H9 (cell line): ENCODE results near the gene UPB1. TPM values are rescaled to one million over a fixed set of nuclear protein-coding genes. Genes with fewer than 3 reads are reported as not detected.

Experiments
- DNase-seq: peaks from one replicate; pipeline ENCODE4 v3.0.0-alpha.2; 2017
- H2AFZ ChIP-seq: one replicate; pipeline ENCODE4 v1.6.1; 2013; ENCODE audit warnings: mild to moderate bottlenecking, low read length, control low read depth, moderate library complexity
- H2AK5ac ChIP-seq: 2 replicates; pipeline ENCODE4 v1.6.1; 2013; ENCODE audit warnings: low read length, control low read depth, mixed read lengths; ENCODE audit not compliant: insufficient read length
- H2BK120ac ChIP-seq: one replicate; pipeline ENCODE4 v1.6.1; 2013; ENCODE audit warnings: low read depth, mild to moderate bottlenecking, low read length, control low read depth, inconsistent platforms; ENCODE audit not compliant: poor library complexity, severe bottlenecking
- H2BK12ac ChIP-seq: 2 replicates; pipeline ENCODE4 v1.6.1; 2013; ENCODE audit warnings: low read length, control low read depth, mixed read lengths, low read depth; ENCODE audit not compliant: insufficient read length
- H2BK15ac ChIP-seq: 2 replicates; pipeline ENCODE4 v1.6.1; 2013; ENCODE audit warnings: low read depth, low read length, control low read depth
- H2BK20ac ChIP-seq: one replicate; pipeline ENCODE4 v1.6.1; 2013; ENCODE audit warnings: low read depth, mild to moderate bottlenecking, low read length, control low read depth, inconsistent platforms; ENCODE audit not compliant: poor library complexity, severe bottlenecking
- H2BK5ac ChIP-seq: 2 replicates; pipeline ENCODE4 v1.6.1; 2013; ENCODE audit warnings: low read length, control low read depth, mixed read lengths; ENCODE audit not compliant: insufficient read length
- H3K14ac ChIP-seq: 2 replicates; pipeline ENCODE4 v1.6.1; 2013; ENCODE audit warnings: low read length, control low read depth; ENCODE audit not compliant: insufficient read depth
- H3K18ac ChIP-seq: 2 replicates; pipeline ENCODE4 v1.6.1; 2013; ENCODE audit warnings: low read depth, mild to moderate bottlenecking, mixed read lengths, low read length, control low read depth; ENCODE audit not compliant: insufficient read length
- H3K23ac ChIP-seq: 2 replicates; pipeline ENCODE4 v1.6.1; 2013; ENCODE audit warnings: low read length, control low read depth, mixed read lengths, low read depth; ENCODE audit not compliant: insufficient read length
- H3K23me2 ChIP-seq: 2 replicates; pipeline ENCODE4 v1.6.1; 2013; ENCODE audit warnings: low read depth, mild to moderate bottlenecking, mixed read lengths, low read length, control low read depth; ENCODE audit not compliant: insufficient read length, poor library complexity, severe bottlenecking
- H3K27ac ChIP-seq: 2 replicates; pipeline ENCODE4 v1.5.1; 2013; ENCODE audit warnings: low read length, control low read depth, mixed read lengths, low read depth; ENCODE audit not compliant: insufficient read length
- H3K27me3 ChIP-seq: 2 replicates; pipeline ENCODE4 v1.6.1; 2013; ENCODE audit warnings: low read length, control low read depth, inconsistent platforms; ENCODE audit not compliant: insufficient read depth
- H3K4ac ChIP-seq: 2 replicates; pipeline ENCODE4 v1.6.1; 2013; ENCODE audit warnings: low read depth, mild to moderate bottlenecking, control low read depth, inconsistent platforms, low read length, moderate library complexity
- H3K4me1 ChIP-seq: 2 replicates; pipeline ENCODE4 v1.6.1; 2013; ENCODE audit warnings: low read length, control low read depth, inconsistent platforms; ENCODE audit not compliant: insufficient read depth
- H3K4me2 ChIP-seq: 2 replicates; pipeline ENCODE4 v1.6.1; 2013; ENCODE audit warnings: low read length, control low read depth, mixed read lengths; ENCODE audit not compliant: insufficient read length, insufficient read depth
- H3K56ac ChIP-seq: 2 replicates; pipeline ENCODE4 v1.6.1; 2013; ENCODE audit warnings: low read depth, mild to moderate bottlenecking, mixed read lengths, low read length, control low read depth; ENCODE audit not compliant: insufficient read length
- H3K79me1 ChIP-seq: 2 replicates; pipeline ENCODE4 v1.6.1; 2013; ENCODE audit warnings: low read depth, mild to moderate bottlenecking, moderate library complexity, low read length, control low read depth, inconsistent platforms; ENCODE audit not compliant: insufficient read depth, poor library complexity, severe bottlenecking
- H3K79me2 ChIP-seq: 2 replicates; pipeline ENCODE4 v1.6.1; 2013; ENCODE audit warnings: low read length, control low read depth, inconsistent platforms; ENCODE audit not compliant: insufficient read depth
- H3K9ac ChIP-seq: 2 replicates; pipeline ENCODE4 v1.6.1; 2013; ENCODE audit warnings: low read length, control low read depth, mixed read lengths; ENCODE audit not compliant: insufficient read length; ENCODE audit errors: extremely low read depth
- H3K9me3 ChIP-seq: one replicate; pipeline ENCODE4 v1.6.1; 2013; ENCODE audit warnings: low read depth, low read length, inconsistent platforms; ENCODE audit not compliant: control insufficient read depth
- H3T11ph ChIP-seq: one replicate; pipeline ENCODE4 v1.6.1; 2013; ENCODE audit warnings: mild to moderate bottlenecking, low read length, control low read depth, inconsistent platforms
- H4K20me1 ChIP-seq: one replicate; pipeline ENCODE4 v1.6.1; 2013; ENCODE audit not compliant: control insufficient read depth, insufficient read length, insufficient read depth
- H4K5ac ChIP-seq: 2 replicates; pipeline ENCODE4 v1.6.1; 2013; ENCODE audit warnings: low read depth, mild to moderate bottlenecking, mixed read lengths, low read length, control low read depth; ENCODE audit not compliant: insufficient read length
- H4K8ac ChIP-seq: replicated peaks from 2 replicates; pipeline ENCODE4 v1.6.1; 2013; ENCODE audit warnings: low read length, control low read depth, mixed read lengths, low read depth; ENCODE audit not compliant: insufficient read length
- H4K91ac ChIP-seq: 2 replicates; pipeline ENCODE4 v1.6.1; 2013; ENCODE audit warnings: low read depth, mild to moderate bottlenecking, moderate library complexity, mixed read lengths, low read length, control low read depth; ENCODE audit not compliant: insufficient read length
- H3K27ac Mint-ChIP-seq, 3 experiments: 2 replicates in 2 of 3; 3 replicates in 1 of 3; pipeline ENCODE4 v1.8.0; 2020 to 2021; ENCODE audit warnings: mixed read lengths in 3 of 3, mild to moderate bottlenecking in 1 of 3, moderate library complexity in 1 of 3
- H3K27me3 Mint-ChIP-seq: 2 replicates; pipeline ENCODE4 v1.8.0; 2021; ENCODE audit warnings: low read depth, mild to moderate bottlenecking, moderate library complexity, mixed read lengths
- H3K36me3 Mint-ChIP-seq, 3 experiments: 2 replicates in 2 of 3; 3 replicates in 1 of 3; pipeline ENCODE4 v1.8.0; 2020 to 2021; ENCODE audit warnings: low read depth in 3 of 3, mixed read lengths in 3 of 3; ENCODE audit not compliant: insufficient read depth in 1 of 3
- H3K4me1 Mint-ChIP-seq, 2 experiments: 2 replicates each; pipeline ENCODE4 v1.8.0; 2020; ENCODE audit warnings: mixed read lengths in 2 of 2
- H3K4me3 Mint-ChIP-seq, 2 experiments: 2 replicates in 1 of 2; 3 replicates in 1 of 2; pipeline ENCODE4 v1.8.0; 2020 to 2021; ENCODE audit warnings: mild to moderate bottlenecking in 2 of 2, mixed read lengths in 2 of 2, moderate library complexity in 1 of 2
- H3K9me3 Mint-ChIP-seq, 2 experiments: 2 replicates in 1 of 2; 3 replicates in 1 of 2; pipeline ENCODE4 v1.8.0; 2020; ENCODE audit warnings: mild to moderate bottlenecking in 2 of 2, mixed read lengths in 2 of 2, moderate library complexity in 1 of 2
- WGBS: extraction: QIAGEN DNeasy Blood & Tissue Kit; methylation state at CpG from one replicate; pipeline ENCODE4 v1.1.7; 2013; ENCODE audit warnings: missing lambda C conversion rate, low lambda C conversion rate, mixed read lengths; ENCODE audit not compliant: insufficient read length; ENCODE audit errors: extremely low coverage; 5-methylcytosine and 5-hydroxymethylcytosine counted together
- total RNA-seq: library from RNA; stranded (reverse); gene quantifications from 2 replicates; pipeline ENCODE4 v1.2.1, GENCODE V29; 2021
- TF ChIP-seq, protein P1 (sequence below): fragments of 200-600 bp; sonication (generic); conservative IDR thresholded peaks from 3 replicates; pipeline ENCODE4 v1.8.0; 2021; ENCODE audit warnings: antibody characterized with exemption, mild to moderate bottlenecking

The UPB1 gene
- total RNA-seq, 1 experiment from 2014 or later, result not detected

GRCh38 chr22:24519496-24519895 lies 24.4 kb downstream of the UPB1 start:
- no peak overlapping the region for H3K4me3 Mint-ChIP-seq
- Histone ChIP-seq H3K79me2 (no peaks in the 10 kb centered on the region), H3K23ac (no peak overlapping the region), H2BK15ac (no peak overlapping the region), H3K56ac (no peak overlapping the region), H2BK12ac (no peak overlapping the region), H3K4me1 (no peaks in the 10 kb centered on the region; the same call in 1 of the 2 replicates), H3T11ph (no peak overlapping the region), H2BK5ac (no peak overlapping the region), H2AFZ (no peak overlapping the region), H4K91ac (no peak overlapping the region), H3K4me2 (no peak overlapping the region), H2BK20ac (no peak overlapping the region), H4K8ac (no peak overlapping the region), H2BK120ac (no peak overlapping the region), H3K9ac (no peak overlapping the region), H3K79me1 (no peaks in the 10 kb centered on the region), H4K5ac (no peak overlapping the region), H2AK5ac (no peak overlapping the region), H3K18ac (no peak overlapping the region), H3K27ac (no peak overlapping the region), H3K14ac (no peak overlapping the region), H3K9me3 (no peaks in the 10 kb centered on the region), H3K4ac (no peak overlapping the region), H4K20me1 (no peaks in the 10 kb centered on the region), H3K23me2 (no peaks in the 10 kb centered on the region), H3K27me3 (no peaks in the 10 kb centered on the region)
- peaks cover 19 to 23% of the 10 kb centered on the region in 2 experiments for H3K4me1 Mint-ChIP-seq
- H3K27ac Mint-ChIP-seq, result no peak overlapping the region
- H3K9me3 Mint-ChIP-seq, result no peaks in the 10 kb centered on the region
- no CpG with 5 or more reads among the region's 5 CpGs for WGBS
- TF ChIP-seq, protein P1, sequence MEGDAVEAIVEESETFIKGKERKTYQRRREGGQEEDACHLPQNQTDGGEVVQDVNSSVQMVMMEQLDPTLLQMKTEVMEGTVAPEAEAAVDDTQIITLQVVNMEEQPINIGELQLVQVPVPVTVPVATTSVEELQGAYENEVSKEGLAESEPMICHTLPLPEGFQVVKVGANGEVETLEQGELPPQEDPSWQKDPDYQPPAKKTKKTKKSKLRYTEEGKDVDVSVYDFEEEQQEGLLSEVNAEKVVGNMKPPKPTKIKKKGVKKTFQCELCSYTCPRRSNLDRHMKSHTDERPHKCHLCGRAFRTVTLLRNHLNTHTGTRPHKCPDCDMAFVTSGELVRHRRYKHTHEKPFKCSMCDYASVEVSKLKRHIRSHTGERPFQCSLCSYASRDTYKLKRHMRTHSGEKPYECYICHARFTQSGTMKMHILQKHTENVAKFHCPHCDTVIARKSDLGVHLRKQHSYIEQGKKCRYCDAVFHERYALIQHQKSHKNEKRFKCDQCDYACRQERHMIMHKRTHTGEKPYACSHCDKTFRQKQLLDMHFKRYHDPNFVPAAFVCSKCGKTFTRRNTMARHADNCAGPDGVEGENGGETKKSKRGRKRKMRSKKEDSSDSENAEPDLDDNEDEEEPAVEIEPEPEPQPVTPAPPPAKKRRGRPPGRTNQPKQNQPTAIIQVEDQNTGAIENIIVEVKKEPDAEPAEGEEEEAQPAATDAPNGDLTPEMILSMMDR, result no peak
- H3K27me3 Mint-ChIP-seq, result peaks cover 2% of the 10 kb centered on the region
- DNase-seq, result no peak
- no peaks in the 10 kb centered on the region; a peak in 1 of 7 replicates for H3K36me3 Mint-ChIP-seq
